Stimulated activated effector memory CD8-positive, alpha-beta T cell treated with anti-CD3 and anti-CD28 coated beads, Interleukin-12 subunit alpha, Interleukin-12 subunit beta, amount 100 ng/mL, for 72 hours (primary cell): ENCODE measurements around the gene OXER1.

Experiments used
- ATAC-seq: fragments of 150-1000 bp; cut with Tn5 transposase; 2 replicates; pipeline ENCODE4 v1.10.0; 2021
- DNase-seq, 2 donors: peaks; one replicate each; pipeline ENCODE4 v3.0.0; 2021 to 2022; ENCODE audit warnings: low spot score in 2 of 2
- H3K27ac Mint-ChIP-seq: one replicate; pipeline ENCODE4 v1.8.0; 2022; ENCODE audit warnings: mild to moderate bottlenecking, mixed read lengths
- H3K36me3 Mint-ChIP-seq: one replicate; pipeline ENCODE4 v1.8.0; 2022; ENCODE audit warnings: mild to moderate bottlenecking, mixed read lengths
- H3K4me1 Mint-ChIP-seq: one replicate; pipeline ENCODE4 v1.8.0; 2022; ENCODE audit warnings: mixed read lengths
- H3K4me3 Mint-ChIP-seq: one replicate; pipeline ENCODE4 v1.8.0; 2022; ENCODE audit warnings: mild to moderate bottlenecking, mixed read lengths
- H3K9me3 Mint-ChIP-seq: one replicate; pipeline ENCODE4 v1.8.0; 2022; ENCODE audit warnings: mixed read lengths

OXER1 gene

DNA sequence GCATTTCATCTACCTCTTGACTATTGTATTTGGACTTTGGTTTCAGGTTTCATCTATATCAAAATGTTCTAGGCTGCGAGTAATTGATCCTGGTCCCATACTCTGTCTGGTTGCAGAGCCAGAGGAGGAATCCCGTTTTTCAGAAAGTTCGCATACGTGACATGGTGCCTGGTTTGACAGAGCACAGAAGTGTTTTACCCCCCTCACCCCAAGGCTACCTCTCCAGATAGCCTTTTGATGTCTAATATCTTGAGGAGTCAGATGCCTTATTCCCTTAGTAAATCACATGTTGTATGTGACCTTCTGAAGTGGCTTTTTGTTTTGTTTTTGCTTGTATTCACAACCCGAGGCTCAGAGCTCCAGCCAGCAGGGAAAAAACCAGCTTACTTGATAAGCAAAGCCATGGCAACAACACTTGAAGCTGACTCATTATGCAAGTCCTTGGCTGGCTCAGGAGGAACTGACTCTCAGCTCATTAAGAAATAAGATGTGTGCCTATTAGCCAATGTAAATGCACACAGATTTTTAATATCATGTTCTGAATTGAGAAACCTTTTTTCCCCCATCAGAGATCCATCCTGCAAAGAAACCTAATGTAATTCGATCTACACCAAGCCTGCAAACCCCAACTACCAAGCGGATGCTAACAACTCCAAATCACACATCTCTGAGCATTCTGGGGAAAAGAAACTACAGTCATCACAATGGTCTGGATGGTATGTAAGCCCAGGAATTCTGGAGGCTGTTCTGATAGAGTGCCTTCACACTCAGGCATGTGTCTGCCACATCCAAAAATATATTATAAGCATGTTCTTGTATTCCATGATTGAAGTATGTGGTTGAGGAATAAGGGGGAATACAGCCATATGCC lies 41.4 kb downstream of the OXER1 start:
- H3K9me3 Mint-ChIP-seq: no peaks in the 10 kb centered on the region
- H3K4me3 Mint-ChIP-seq: no peak overlapping the region
- H3K27ac Mint-ChIP-seq: peak overlapping the region; percentile 53
- ATAC-seq (peak; percentile 95), DNase-seq (peak in 1 of 2 donors; percentile 53)
- H3K36me3 Mint-ChIP-seq: no peaks in the 10 kb centered on the region
- H3K4me1 Mint-ChIP-seq: peaks cover 11% of the 10 kb centered on the region

DNA sequence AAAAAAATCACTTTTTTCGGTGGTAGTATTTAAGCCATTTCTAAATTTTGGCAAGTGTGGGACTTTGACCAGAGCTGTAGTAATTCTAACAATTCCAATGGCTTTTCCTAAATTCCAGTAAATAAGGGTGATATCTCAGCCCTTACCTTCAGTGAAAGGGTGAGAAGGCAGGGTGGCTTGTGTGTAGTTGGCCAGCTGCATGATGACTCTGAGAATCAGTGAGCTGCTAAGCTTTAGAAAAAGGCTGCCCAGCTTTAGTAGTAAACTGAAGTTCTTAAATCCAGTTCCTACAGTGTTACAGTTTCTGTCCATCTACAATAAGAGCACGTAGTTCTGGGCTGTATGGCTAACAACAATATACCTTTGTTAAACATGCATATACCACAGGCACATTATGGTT lies 42.0 kb downstream of the OXER1 start:
- no peaks in the 10 kb centered on the region for H3K36me3 Mint-ChIP-seq
- H3K4me3 Mint-ChIP-seq: no peak overlapping the region
- DNase-seq (peak in 1 of 2 donors; percentile 25), ATAC-seq (no peak)
- peak overlapping the region; percentile 53 for H3K27ac Mint-ChIP-seq
- H3K4me1 Mint-ChIP-seq: peaks cover 11% of the 10 kb centered on the region
- H3K9me3 Mint-ChIP-seq: no peaks in the 10 kb centered on the region

DNA sequence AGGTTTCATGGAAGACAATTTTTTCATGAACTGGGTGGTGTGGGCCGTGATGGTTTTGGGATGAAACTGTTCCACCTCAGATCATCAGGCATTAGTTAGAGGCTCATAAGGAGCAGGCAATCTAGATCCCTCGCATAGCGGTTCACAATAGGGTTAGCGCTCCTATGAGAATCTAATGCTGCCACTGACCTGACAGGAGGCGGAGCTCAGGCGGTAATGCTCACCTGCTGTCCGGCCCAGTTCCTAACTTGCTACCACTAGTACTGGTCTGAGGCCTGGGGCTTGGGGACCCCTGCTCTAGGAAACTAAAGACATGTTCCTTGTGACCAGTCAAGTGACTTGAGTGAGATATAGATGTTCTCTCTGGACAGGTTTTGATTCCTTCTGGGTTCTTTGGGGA lies 49.2 kb downstream of the OXER1 start:
- Mint-ChIP-seq H3K4me3 (no peak overlapping the region), H3K27ac (no peak overlapping the region), H3K36me3 (no peaks in the 10 kb centered on the region), H3K9me3 (no peaks in the 10 kb centered on the region), H3K4me1 (no peaks in the 10 kb centered on the region)
- ATAC-seq (no peak), DNase-seq (no peak)

DNA sequence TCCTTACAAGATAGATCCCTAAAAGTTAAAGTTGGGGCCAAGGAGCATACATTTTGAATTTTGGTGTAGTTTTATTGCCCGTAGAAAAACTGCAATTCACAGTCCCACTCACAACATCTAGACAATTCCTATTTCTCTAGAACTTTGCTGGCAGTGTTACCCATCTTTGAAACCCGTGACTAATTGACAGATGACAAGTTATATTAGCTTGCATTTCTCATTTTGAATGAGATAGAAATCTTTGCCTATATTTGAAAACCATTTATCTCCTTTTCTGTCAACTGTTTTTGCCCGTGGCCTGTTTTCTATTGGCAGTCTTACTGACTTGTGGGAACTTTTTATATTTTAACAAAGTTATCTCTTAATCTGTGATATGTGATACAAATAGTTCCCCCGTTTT lies 50.0 kb downstream of the OXER1 start:
- peaks cover 6% of the 10 kb centered on the region for H3K36me3 Mint-ChIP-seq
- no peaks in the 10 kb centered on the region for H3K9me3 Mint-ChIP-seq
- H3K27ac Mint-ChIP-seq: no peak overlapping the region
- DNase-seq: no peak
- no peaks in the 10 kb centered on the region for H3K4me1 Mint-ChIP-seq
- peak; percentile 43 for ATAC-seq
- no peak overlapping the region for H3K4me3 Mint-ChIP-seq

DNA sequence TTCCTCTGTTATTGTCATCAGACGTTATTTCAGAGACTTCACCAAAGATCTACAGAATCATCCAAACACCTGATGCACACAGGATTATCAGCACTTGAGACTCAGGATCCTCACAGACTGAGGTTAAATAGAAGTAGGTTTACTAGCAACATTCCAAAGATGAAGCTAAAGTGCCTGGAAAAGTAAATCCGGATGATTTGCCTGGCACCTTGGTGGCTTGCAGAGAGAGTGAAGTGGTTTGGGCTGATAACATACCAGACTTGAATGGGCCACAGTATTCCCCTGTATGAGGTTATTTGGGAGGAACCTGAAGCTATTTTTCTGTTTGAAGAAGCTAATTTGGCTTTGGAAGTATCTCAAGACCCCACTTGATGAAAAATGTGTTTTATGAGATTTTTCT lies 51.0 kb downstream of the OXER1 start:
- DNase-seq: no peak
- no peak overlapping the region for H3K4me3 Mint-ChIP-seq
- peaks cover 11% of the 10 kb centered on the region for H3K36me3 Mint-ChIP-seq
- ATAC-seq: no peak
- H3K4me1 Mint-ChIP-seq: no peaks in the 10 kb centered on the region
- H3K27ac Mint-ChIP-seq: no peak overlapping the region
- no peaks in the 10 kb centered on the region for H3K9me3 Mint-ChIP-seq
